DOHH2 (cell line): ENCODE data around the gene CERS3.

Source experiments
- H3F3A ChIP-seq: fragments of 200-600 bp; sonication (generic), shearing (Covaris generic); 2 replicates; pipeline ENCODE4 v1.6.0; 2016; ENCODE audit warnings: antibody characterized with exemption, mild to moderate bottlenecking; ENCODE audit not compliant: control insufficient read depth, insufficient read depth
- H3K27ac ChIP-seq: fragments of 200-600 bp; sonication (generic); 2 replicates; pipeline ENCODE4 v1.5.1; 2014; ENCODE audit warnings: low read depth, mild to moderate bottlenecking, low read length, moderate library complexity
- H3K27me3 ChIP-seq: fragments of 200-600 bp; sonication (generic); 2 replicates; pipeline ENCODE4 v1.6.1; 2014; ENCODE audit warnings: mild to moderate bottlenecking, low read length, mixed read lengths; ENCODE audit not compliant: control insufficient read depth
- H3K36me3 ChIP-seq: fragments of 200-600 bp; sonication (generic); 2 replicates; pipeline ENCODE4 v1.6.1; 2014; ENCODE audit warnings: mild to moderate bottlenecking, low read length, moderate library complexity, mixed read lengths; ENCODE audit not compliant: control insufficient read depth
- H3K4me1 ChIP-seq: fragments of 200-600 bp; sonication (generic); 2 replicates; pipeline ENCODE4 v1.6.1; 2014; ENCODE audit warnings: mild to moderate bottlenecking, low read length, mixed read lengths; ENCODE audit not compliant: control insufficient read depth
- H3K4me2 ChIP-seq: fragments of 200-600 bp; sonication (generic); 2 replicates; pipeline ENCODE4 v1.6.0; 2014; ENCODE audit warnings: mild to moderate bottlenecking, low read length, moderate library complexity
- H3K4me3 ChIP-seq: fragments of 200-600 bp; sonication (generic); 2 replicates; pipeline ENCODE4 v1.5.1; 2014; ENCODE audit warnings: mild to moderate bottlenecking, low read length, mixed read lengths
- H3K79me2 ChIP-seq: fragments of 200-600 bp; sonication (generic); 2 replicates; pipeline ENCODE4 v1.6.1; 2014; ENCODE audit warnings: mild to moderate bottlenecking, low read length, mixed read lengths; ENCODE audit not compliant: control insufficient read depth
- H3K9me2 ChIP-seq: fragments of 200-600 bp; sonication (generic); replicated peaks from 2 replicates; pipeline ENCODE4 v1.6.1; 2014; ENCODE audit warnings: mild to moderate bottlenecking, low read length, mixed read lengths; ENCODE audit not compliant: control insufficient read depth
- H3K9me3 ChIP-seq: fragments of 200-600 bp; sonication (generic); 2 replicates; pipeline ENCODE4 v1.6.1; 2014; ENCODE audit warnings: antibody characterized with exemption, low read length, mixed read lengths; ENCODE audit not compliant: control insufficient read depth, insufficient read depth
- H4K20me1 ChIP-seq: fragments of 200-600 bp; sonication (generic); 2 replicates; pipeline ENCODE4 v1.6.0; 2014; ENCODE audit warnings: low read depth, mild to moderate bottlenecking, antibody characterized with exemption, low read length, moderate library complexity; ENCODE audit not compliant: control insufficient read depth, insufficient read depth
- CTCF ChIP-seq: fragments of 200-600 bp; sonication (generic); IDR thresholded peaks from one replicate; pipeline ENCODE4 v1.5.1; 2014; ENCODE audit warnings: antibody characterized with exemption, mild to moderate bottlenecking, low read depth, low read length; ENCODE audit not compliant: poor library complexity, severe bottlenecking
- EZH2phosphoT487 ChIP-seq: fragments of 200-600 bp; sonication (generic); IDR thresholded peaks from 2 replicates; pipeline ENCODE4 v1.6.1; 2017; ENCODE audit warnings: borderline replicate concordance, mild to moderate bottlenecking, antibody characterized with exemption, low read length, moderate library complexity, mixed read lengths

CERS3 gene

GRCh38 chr15:100464888-100465287 is 63.9 kb downstream of the CERS3 start:
- Histone ChIP-seq H3K9me3 (no peaks in the 10 kb centered on the region), H3K4me1 (peaks cover 11% of the 10 kb centered on the region), H3K36me3 (no peaks in the 10 kb centered on the region), H3K4me3 (no peak overlapping the region), H3F3A (no peaks in the 10 kb centered on the region), H3K27ac (no peak overlapping the region), H3K79me2 (no peaks in the 10 kb centered on the region), H4K20me1 (no peaks in the 10 kb centered on the region), H3K4me2 (peak overlapping the region; percentile 32), H3K9me2 (no peaks in the 10 kb centered on the region), H3K27me3 (no peaks in the 10 kb centered on the region)
- TF ChIP-seq EZH2phosphoT487 = no peak
- TF ChIP-seq CTCF = no peak

GRCh38 chr15:100464256-100464655 is 64.5 kb downstream of the CERS3 start:
- Histone ChIP-seq H3K4me3 (no peak overlapping the region), H3K9me2 (no peaks in the 10 kb centered on the region), H3K4me2 (peak overlapping the region; percentile 32), H3K27me3 (no peaks in the 10 kb centered on the region), H3K9me3 (no peaks in the 10 kb centered on the region), H3K36me3 (no peaks in the 10 kb centered on the region), H3K79me2 (no peaks in the 10 kb centered on the region), H3K4me1 (peaks cover 11% of the 10 kb centered on the region), H3F3A (no peaks in the 10 kb centered on the region), H4K20me1 (no peaks in the 10 kb centered on the region), H3K27ac (no peak overlapping the region)
- TF ChIP-seq EZH2phosphoT487 (no peak), CTCF (no peak)

- Histone ChIP-seq H3K4me3 (no peak overlapping the region), H4K20me1 (no peaks in the 10 kb centered on the region), H3K4me1 (peaks cover 11% of the 10 kb centered on the region), H3F3A (no peaks in the 10 kb centered on the region), H3K9me3 (no peaks in the 10 kb centered on the region), H3K79me2 (no peaks in the 10 kb centered on the region), H3K27me3 (no peaks in the 10 kb centered on the region), H3K4me2 (no peak overlapping the region), H3K9me2 (no peaks in the 10 kb centered on the region), H3K27ac (no peak overlapping the region), H3K36me3 (no peaks in the 10 kb centered on the region)
- TF ChIP-seq CTCF = no peak
Observed at GRCh38 chr15:100463515-100463914, 65.2 kb downstream of the CERS3 start.

- Histone ChIP-seq H3K9me2 (no peaks in the 10 kb centered on the region), H3K4me3 (no peak overlapping the region), H3K4me1 (peaks cover 11% of the 10 kb centered on the region), H3K4me2 (no peak overlapping the region), H3K9me3 (no peaks in the 10 kb centered on the region), H3F3A (no peaks in the 10 kb centered on the region), H3K27ac (no peak overlapping the region), H4K20me1 (no peaks in the 10 kb centered on the region), H3K27me3 (no peaks in the 10 kb centered on the region), H3K79me2 (no peaks in the 10 kb centered on the region), H3K36me3 (no peaks in the 10 kb centered on the region)
- TF ChIP-seq EZH2phosphoT487 (no peak), CTCF (no peak)
Observed at GRCh38 chr15:100461049-100461448, 67.7 kb downstream of the CERS3 start.
